GM21786 (cell line): ENCODE results near the gene KLF5.

Source experiments
- ATAC-seq: cut with Tn5 transposase; IDR thresholded peaks from one replicate; pipeline ENCODE4 v1.9.1; 2021; ENCODE audit not compliant: unreplicated experiment

Gene KLF5

DNA sequence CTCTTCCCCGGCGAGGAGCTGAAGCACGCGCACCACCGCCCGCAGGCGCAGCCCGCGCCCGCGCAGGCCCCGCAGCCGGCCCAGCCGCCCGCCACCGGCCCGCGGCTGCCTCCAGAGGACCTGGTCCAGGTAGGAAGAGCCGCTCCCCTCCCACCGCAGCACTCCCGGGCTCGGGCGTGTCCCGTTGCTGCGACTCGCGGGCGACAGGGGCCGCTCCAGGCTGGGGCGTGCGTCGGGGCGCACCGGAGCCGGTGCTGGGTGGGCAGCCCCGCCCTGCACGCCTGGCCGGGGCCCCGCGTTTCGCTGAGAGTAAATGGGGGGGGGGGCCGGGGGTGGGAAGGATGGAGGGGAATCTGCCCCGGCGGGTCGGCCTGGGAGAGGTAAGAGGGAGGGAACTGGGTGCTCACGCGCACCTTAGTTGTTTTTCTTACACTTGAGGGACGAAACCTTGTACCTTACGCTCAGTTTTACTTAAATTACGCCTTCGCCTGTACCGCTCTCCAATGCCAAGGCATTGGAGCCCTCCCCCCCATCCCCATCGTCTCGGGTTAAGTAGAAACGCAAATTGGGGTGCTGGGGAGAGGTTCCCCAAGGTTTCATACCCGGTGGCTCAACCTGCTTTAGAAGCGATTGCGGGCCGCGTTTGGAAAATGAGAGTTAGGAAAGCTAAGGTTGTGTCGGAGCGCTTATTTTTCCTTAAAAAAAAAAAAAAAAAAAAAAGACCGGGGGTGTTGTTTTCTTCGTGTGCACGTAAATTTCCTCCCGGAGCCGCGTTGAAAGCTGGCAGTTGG is 850 bp downstream of the KLF5 start:
- peak; percentile 32 for ATAC-seq

DNA sequence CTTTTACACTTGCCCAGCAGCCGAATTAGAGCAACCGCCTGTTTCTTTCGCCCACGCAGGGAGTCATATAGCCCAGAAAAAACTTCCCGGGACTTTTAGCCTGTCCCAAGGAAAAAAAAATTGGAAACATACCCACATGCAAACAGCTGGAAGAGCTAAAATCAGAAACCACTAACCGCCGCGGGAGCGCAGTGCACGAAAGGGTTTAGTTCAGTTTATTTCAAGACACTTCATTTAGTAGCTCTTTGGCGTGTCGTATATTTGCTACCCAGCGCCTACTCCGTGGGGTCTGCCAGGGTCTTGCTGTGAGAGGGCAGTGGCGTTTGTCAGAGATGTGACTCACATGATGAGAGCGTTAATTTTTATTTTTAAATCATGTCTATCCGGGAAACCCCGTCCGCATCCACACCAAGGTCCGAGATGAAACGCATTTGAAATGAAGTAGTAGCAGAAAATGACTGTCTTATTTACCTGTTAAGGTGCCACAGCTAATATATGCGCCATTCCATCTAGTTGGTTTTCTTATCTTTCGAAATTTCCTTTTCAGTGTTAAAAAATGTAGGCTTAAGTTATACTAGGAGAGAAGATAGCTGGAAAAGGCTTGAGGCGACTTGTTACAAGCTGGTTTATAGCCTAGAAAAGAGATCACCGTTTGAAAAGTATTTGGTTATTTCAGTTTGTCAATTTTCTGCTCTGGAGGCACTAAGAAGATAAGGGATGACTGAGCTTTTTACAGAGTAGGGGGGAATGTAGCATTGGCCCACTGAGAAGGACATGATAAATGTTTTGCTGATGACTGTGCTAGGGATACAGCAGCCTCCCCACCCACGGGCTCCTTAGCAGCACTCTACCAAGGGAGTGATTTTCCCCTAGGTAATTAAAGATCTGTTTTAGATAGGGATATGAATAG is 1.7 kb downstream of the KLF5 start:
- no peak for ATAC-seq

DNA sequence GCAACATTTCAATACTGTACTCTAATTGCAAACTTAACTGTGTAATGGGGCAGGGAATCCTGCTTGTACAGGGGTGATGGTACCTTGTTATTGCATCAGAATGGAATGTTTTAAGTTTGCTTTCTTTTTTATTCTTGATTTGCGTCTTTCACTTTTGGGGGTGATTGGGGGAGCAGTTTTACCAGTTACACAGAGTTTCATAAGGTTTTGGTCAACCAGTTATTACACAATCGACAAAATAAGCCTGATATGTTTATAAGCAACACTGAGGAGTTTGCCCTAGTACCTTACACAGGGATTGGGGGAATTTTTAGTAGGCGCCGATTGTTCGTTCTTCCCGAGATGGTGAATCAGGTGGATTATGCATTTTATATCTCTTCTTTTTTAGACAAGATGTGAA is 2.7 kb downstream of the KLF5 start:
- no peak for ATAC-seq

DNA sequence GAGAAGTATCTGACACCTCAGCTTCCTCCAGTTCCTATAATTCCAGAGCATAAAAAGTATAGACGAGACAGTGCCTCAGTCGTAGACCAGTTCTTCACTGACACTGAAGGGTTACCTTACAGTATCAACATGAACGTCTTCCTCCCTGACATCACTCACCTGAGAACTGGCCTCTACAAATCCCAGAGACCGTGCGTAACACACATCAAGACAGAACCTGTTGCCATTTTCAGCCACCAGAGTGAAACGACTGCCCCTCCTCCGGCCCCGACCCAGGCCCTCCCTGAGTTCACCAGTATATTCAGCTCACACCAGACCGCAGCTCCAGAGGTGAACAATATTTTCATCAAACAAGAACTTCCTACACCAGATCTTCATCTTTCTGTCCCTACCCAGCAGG is 3.1 kb downstream of the KLF5 start:
- ATAC-seq: no peak

DNA sequence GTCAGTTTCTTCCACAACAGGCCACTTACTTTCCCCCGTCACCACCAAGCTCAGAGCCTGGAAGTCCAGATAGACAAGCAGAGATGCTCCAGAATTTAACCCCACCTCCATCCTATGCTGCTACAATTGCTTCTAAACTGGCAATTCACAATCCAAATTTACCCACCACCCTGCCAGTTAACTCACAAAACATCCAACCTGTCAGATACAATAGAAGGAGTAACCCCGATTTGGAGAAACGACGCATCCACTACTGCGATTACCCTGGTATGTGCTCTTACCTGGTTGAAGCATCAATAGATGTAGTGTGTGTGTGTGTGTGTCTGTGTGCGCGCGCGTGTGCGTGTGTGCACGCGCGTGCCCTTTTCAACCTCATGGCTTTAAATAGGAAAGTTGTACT is 3.7 kb downstream of the KLF5 start:
- no peak for ATAC-seq

DNA sequence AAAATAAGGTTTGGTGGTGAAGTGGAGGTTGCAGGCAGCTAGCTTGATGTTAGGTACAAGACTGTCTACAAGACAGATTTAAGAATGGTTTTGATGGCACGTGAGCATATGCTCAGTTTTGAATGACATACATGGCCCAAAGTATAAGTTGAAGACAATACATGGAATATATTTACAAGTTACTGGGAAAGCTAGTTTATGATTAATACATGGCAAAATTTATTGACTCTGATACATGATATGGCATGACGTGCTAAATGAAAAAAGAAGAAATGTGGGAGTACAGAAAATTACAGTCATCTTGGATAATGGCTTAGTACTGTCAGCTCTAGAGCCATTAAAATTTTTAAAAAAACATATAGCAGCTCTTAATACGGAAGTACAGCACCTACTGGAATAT is 4.4 kb downstream of the KLF5 start:
- ATAC-seq: no peak

DNA sequence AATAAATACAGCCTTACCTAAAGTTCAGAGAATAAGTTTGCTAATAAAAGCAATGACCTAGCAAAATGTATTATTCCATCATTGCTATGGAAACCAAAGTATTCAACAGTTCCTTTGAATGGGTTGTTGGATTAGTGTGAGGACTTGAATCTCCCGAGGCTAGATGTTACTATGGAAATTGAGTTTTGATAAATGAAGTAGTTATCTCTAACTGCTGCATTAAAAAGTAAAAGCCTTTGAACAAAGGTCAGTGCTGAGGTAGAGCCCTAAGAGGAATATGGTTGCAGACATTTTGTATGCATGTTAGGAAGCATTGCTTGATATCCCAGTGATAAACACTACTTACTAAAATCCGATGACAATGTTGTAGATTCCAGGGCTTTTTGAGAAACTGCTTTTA is 6.2 kb downstream of the KLF5 start:
- no peak for ATAC-seq

DNA sequence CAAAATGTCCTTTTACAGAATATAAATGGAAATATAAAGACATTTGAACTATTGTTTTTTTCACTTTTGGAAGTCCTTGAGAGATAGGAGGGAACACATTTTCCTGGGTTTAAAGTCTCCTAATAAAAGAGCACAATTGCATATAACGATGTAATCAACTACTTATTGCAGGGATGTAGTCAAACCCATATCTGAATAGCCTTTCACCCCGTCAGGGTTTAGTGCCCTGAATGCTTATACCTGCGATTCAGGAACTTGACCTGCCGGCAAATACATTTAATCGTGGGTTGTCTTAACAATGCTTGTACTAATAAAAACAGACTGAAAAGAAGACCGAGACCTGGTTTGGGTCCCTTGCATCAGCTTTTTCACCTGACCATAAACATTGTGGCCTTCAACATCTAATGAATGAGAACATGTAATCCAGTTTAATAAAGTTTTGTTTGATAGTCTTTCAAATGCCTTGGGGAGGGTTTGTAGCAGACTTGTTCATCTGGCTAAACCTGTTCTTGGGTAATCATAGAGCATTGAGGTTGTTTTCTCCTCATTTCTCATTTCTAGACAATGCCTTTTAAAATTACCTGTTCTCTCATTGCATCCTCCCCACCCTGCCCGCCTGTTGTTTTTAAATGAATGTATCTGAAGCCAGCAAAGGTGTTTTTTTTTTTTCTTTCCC is 7.0 kb downstream of the KLF5 start:
- no peak for ATAC-seq

DNA sequence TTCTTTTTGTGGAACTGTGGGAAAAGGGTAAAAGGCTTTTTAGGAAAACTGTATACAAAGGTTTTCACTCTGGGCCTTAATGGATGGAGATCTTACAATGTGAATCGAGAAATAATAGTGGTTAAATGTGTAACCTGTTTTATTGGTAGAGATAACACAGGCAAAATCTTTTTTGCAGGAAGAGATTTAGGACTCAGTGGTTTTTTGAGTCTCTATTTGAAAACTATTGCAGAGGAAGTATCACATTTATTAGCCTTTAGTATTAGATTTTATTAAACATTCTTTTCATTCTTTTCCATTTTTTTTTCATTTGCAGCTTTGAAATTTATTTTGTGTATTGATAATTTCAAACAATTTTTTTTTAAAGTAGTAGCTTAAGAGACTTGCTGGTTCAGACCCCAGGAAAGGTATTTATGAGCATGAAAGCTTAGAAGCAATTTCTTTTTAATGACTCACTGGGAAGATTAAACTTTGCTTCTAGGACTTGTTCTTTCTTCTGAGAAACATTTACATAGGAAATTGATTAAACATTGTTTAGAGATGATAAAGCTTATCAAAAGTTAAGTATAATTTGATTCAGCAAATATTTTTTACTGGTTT is 10.5 kb downstream of the KLF5 start:
- ATAC-seq: no peak

DNA sequence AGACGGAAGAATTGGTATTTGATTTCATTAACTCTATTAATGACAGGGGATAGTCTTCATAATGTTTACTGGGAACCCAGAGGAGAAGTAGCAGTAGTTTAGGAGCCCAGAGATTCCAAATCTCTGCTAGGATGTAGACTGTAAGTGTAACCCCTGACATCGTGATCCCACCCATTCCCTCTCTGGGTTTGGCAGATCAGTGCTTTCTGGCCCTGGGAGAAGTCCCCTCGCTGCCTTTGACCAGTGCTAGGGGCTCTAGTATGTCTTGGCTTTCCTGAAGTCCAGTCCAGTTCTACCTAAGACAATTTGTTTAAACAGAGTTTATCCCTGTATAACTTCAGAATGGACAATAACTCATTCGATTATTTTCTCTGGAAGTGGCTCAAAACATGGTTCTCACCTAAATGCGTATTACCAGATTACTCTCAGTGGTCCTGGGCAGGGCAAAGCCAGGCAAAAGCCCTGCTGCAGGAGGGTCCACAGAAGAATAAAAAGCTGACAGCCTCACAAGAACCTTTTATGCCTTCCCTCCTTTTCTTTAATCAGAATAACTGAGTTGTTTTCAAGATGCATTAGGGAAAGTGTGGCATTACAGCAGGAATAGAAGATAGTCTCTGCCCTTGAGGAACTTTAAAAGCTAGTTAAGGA is 11.8 kb downstream of the KLF5 start:
- ATAC-seq: no peak

DNA sequence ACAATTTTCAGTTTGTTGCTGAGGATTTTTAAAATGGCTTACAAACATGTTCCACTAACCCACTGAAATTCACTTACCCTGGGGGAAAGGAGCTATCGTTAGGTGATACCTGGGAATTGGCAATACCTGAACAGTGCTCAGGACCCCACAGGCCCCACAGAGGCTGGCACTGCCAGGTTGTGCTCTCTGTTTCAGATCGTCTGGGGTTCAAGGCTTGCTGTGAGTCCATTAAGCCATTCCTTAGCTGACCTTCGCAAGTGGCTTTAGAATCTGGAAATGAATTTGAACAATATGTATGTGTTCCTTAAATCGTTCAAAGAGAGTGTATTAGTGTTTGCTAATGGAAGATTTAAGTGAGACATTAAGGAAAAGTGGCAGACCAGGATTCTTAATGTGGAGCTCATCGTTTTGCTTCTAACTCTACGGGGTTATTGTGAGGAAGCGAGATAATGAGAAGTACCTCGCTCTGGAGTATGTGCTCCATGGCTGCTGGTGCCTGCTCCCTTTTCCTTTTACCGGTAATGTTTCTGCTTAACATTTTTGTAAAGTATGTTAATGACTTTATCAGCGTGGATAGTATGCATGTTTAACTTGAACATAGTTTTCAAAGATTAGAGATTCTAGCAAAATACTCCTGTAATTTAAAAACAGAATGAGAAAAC is 13.6 kb downstream of the KLF5 start:
- ATAC-seq: no peak

DNA sequence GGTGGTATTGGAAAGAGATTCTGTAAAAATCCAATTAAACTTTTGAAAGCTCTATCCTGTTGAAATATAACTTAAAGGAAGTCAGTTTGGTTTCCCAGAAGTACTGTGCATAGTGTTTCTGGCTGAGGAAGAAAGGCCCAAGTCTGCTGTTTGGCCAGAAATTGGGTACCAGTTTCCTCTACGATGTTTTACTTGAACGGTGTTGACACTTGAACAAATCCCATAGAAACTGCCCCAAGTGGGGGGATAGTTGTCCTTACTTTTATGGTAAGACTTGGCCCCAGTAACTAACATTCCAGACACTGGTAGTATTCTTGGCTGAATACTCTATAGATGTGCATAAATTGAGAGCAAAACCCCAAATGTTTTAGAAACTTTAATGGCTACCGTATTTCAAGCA is 14.2 kb downstream of the KLF5 start:
- ATAC-seq: no peak

DNA sequence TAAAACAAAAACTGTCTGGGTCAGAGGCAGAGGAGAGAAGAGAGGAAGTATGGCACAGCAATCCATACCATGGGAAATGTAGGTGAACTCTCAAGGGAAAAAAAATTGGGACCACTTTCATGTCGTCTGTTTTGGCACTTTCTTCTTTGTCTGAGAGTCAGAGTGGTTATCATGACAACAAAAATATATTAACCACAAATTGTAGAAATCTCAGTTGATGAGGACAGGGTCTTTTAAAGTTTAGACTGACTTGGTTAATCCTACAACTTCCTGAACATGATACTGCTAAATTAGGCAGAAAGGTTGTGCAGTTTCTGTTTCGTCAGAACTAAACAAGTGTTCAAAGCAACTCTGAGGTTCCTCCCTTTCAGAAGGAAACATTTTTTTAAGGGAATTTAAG is 15.2 kb downstream of the KLF5 start:
- ATAC-seq: peak; percentile 61

DNA sequence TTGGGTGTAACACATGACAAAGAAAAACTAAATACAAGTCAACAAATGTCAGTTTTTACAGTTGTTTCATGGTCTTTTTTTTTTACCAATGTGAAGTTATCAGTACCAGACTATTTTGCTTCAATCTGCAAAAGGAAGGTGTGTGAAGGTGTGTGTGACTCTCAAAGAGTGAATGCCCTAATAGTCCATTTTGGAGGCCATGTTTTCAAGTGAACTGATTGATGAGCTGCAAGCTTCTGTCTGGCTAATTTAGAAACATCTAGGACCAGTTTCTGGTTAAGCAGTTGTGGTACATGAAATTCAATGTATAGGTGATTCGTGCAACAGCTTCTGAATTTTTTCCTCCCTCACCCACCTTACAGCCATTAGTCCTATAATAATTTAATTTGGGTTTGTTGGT is 16.1 kb downstream of the KLF5 start:
- no peak for ATAC-seq

DNA sequence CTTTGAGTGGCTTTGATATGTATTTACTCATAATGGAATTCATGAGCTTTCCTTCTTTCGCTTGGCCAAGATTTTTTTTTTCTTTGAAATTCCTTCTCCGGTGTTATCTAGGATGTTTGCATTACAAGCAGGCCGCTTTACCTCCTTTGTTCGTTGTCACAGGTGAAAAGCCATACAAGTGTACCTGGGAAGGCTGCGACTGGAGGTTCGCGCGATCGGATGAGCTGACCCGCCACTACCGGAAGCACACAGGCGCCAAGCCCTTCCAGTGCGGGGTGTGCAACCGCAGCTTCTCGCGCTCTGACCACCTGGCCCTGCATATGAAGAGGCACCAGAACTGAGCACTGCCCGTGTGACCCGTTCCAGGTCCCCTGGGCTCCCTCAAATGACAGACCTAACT is 16.7 kb downstream of the KLF5 start:
- no peak for ATAC-seq

DNA sequence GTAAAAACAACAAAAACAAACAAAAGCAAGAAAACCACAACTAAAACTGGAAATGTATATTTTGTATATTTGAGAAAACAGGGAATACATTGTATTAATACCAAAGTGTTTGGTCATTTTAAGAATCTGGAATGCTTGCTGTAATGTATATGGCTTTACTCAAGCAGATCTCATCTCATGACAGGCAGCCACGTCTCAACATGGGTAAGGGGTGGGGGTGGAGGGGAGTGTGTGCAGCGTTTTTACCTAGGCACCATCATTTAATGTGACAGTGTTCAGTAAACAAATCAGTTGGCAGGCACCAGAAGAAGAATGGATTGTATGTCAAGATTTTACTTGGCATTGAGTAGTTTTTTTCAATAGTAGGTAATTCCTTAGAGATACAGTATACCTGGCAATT is 17.1 kb downstream of the KLF5 start:
- no peak for ATAC-seq

DNA sequence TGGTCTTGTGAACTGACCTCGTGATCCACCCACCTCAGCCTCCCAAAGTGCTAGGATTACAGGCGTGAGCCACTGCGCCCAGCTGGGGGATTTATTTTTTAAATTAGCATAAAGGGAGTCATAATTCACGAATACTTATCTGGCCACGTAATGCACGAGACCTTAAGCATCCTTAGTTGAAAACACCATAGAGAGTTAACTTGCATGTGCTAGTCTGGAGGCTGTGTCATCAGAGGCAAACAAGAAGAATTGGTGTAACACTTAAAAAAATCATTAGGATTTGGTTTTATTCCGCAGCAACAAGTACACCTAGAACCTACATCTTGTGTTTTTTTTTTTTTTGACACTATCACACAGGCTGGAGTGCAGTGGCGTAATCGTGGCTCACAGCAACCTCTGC is 19.1 kb downstream of the KLF5 start:
- ATAC-seq: no peak

DNA sequence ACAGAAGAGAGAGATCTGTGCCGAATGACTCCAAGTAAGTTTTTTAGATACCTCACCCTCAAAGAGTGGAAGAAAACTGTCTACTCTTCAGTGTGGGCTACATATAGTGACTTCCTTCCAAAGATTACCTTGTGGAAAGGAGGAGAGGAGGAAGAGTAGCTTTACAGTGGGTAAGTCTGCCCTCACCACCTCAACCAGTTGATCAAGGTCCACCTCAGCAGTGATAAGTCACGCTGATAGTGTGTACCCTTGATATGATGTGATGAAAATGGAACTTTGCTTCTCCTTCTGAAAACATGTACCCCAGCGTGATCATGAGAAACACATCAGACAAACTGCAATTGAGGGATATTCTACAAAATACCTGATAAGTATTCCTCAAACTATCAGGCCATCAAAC is 20.6 kb downstream of the KLF5 start:
- ATAC-seq: no peak

DNA sequence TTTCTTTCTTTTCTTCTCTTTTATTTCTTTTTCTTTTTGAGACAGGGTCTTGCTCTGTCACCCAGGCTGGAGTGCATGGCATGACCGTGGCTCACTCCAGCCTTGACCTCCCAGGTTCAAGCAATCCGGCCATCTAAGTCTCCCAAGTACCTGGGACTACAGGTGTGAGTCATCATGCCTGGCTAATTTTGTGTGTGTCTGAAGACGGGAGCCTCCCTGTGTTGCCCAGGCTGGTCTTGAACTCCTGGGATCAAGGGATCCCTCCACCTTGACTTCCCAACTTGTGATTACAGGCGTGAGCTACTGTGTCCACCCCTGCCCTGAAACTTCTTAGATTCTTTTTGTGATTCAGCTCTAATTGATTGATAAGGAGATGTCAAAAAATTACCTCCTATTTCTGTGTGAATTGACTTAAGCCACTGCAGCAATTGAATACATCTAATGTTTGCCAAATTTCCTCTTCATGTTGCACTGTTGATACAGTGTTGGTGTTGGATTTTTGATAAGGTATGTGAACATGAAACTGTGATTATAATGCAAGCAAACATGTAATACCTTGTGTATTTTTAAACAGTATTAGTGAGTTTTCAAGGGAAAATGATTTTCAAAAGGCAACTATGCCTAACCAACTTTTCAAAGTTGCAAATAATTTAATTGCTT is 22.6 kb downstream of the KLF5 start:
- no peak for ATAC-seq

DNA sequence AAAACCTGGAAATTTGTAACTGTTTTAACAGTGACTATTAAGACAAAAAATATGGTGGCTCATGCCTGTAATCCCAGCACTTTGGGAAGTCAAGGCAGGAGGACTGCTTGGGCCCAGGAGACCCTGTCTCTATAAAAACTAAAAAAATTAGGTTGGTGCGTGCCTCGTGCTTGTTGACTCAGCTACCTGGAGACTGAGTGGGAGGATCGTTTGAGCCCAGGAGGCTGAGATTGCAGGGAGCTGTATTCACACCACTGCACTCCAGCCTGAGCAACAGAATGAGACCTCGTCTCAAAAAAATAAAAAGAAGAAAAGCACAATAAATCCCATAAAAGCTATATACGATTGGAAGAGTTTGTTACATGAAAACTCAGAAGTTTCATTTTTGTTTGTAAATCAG is 23.7 kb downstream of the KLF5 start:
- ATAC-seq: no peak
